Measurements from ENCODE around the gene TUBA1A. TPM values are rescaled to one million over a fixed set of nuclear protein-coding genes. Genes with fewer than 3 reads are reported as not detected.

Gene TUBA1A
- total RNA-seq, 1 experiment from 2014 or later, result 24.1 TPM

- H3K9me2 ChIP-seq (ENCODE audit: insufficient read depth), result no peaks in the 10 kb centered on the region
- H4K20me1 ChIP-seq (ENCODE audit: insufficient read depth), result no peaks in the 10 kb centered on the region
- H3K4me1 ChIP-seq (ENCODE audit: control insufficient read depth in 1 of 2, insufficient read depth in 2 of 2, low read length in 2 of 2), result no peaks in the 10 kb centered on the region
- H3K27me3 ChIP-seq (ENCODE audit: insufficient read depth, low read length), result no peaks in the 10 kb centered on the region
- ChIA-PET CTCF (no interaction called here), RAD21 (ENCODE audit: low non-redundant PET in 1 of 2, low total read pairs in 2 of 2, uncharacterized antibody in 2 of 2, unreplicated experiment in 2 of 2) (no interaction called here), POLR2A (no interaction called here)
- H3K36me3 ChIP-seq (ENCODE audit: control insufficient read depth in 1 of 2, insufficient read depth in 2 of 2, low read length in 2 of 2), result no peaks in the 10 kb centered on the region
- H3K79me2 ChIP-seq (ENCODE audit: insufficient read depth, low read length), result no peaks in the 10 kb centered on the region
- no peak overlapping the region for H3K4me2 ChIP-seq (ENCODE audit: low read length)
- no peak overlapping the region for H2AFZ ChIP-seq (ENCODE audit: low read depth, low read length, poor library complexity, severe bottlenecking)
- TF ChIP-seq MAX (IDR thresholded peaks at IDR 0.05), result no peak
- TF ChIP-seq JUND (IDR thresholded peaks at IDR 0.05), result no peak
- no peak for TF ChIP-seq ZBTB33 (IDR thresholded peaks at IDR 0.05; ENCODE audit: extremely low read depth, insufficient replicate concordance, low read length)
- TF ChIP-seq CBX3 (IDR thresholded peaks at IDR 0.05; ENCODE audit: low read depth), result no peak
- no peak for TF ChIP-seq CTCF (IDR thresholded peaks at IDR 0.05 in 2 of 3, conservative IDR thresholded peaks at IDR 0.05 in 1 of 3; ENCODE audit: borderline replicate concordance in 1 of 3, insufficient read depth in 1 of 3, low read depth in 2 of 3, low read length in 2 of 3)
- TF ChIP-seq EZH2phosphoT487 (IDR thresholded peaks at IDR 0.05; ENCODE audit: borderline replicate concordance), result no peak
- no peak for TF ChIP-seq YY1 (IDR thresholded peaks at IDR 0.05; ENCODE audit: extremely low read depth, insufficient replicate concordance, low read depth, low read length)
- no peak for TF ChIP-seq EGR1 (IDR thresholded peaks at IDR 0.05; ENCODE audit: low read depth)
- no peak for TF ChIP-seq SIN3A (IDR thresholded peaks at IDR 0.05; ENCODE audit: low read depth)
- no peak for TF ChIP-seq SRF (IDR thresholded peaks at IDR 0.05; ENCODE audit: low read depth)
- TF ChIP-seq REST (IDR thresholded peaks at IDR 0.05; ENCODE audit: low read depth), result no peak
- no peak for TF ChIP-seq POLR2A (IDR thresholded peaks at IDR 0.05; ENCODE audit: borderline replicate concordance, extremely low read depth, insufficient read depth, insufficient read length)
- TF ChIP-seq ELF1 (IDR thresholded peaks at IDR 0.05; ENCODE audit: borderline replicate concordance, low read depth), result no peak
- no peak for TF ChIP-seq TCF7L2 (IDR thresholded peaks at IDR 0.05; ENCODE audit: borderline replicate concordance, extremely low read depth, insufficient read depth, insufficient read length)
- no peak overlapping the region for H3K4me3 ChIP-seq (replicated peaks in 1 of 2; ENCODE audit: low read depth in 1 of 2, low read length in 2 of 2)
- H3K9ac ChIP-seq (ENCODE audit: low read length), result no peak overlapping the region
- intact Hi-C loops (cut with micrococcal nuclease), result no loop called here
- no peak for ATAC-seq
- BruUV-seq (replicated peaks), result no TSS peak
- H3K9me3 ChIP-seq (ENCODE audit: control insufficient read depth in 1 of 2, insufficient read depth in 1 of 2, low read depth in 1 of 2, low read length in 2 of 2), result no peaks in the 10 kb centered on the region
- no peak for DNase-seq (ENCODE audit: low read depth, low spot score)
- no peak overlapping the region for H3K27ac ChIP-seq (ENCODE audit: low read depth, low read length)
These were observed 28.5 kb downstream of the TUBA1A start for GRCh38 chr12:49160399-49160798.

Measured in HCT116 (cell line).